Ascending aorta (tissue), 2 donors: ENCODE results near the gene EMSY. TPM values are rescaled to one million over a fixed set of nuclear protein-coding genes. Genes with fewer than 3 reads are reported as not detected.
"Not testable (repeated sequence)": the region's sequence is repeated elsewhere in the genome, so short reads cannot be mapped to it uniquely, and the experiment has no call there.

Source experiments
- DNase-seq, 2 donors: peaks; one replicate each; pipeline ENCODE4 v3.0.0-alpha.2; 2019; ENCODE audit warnings: low spot score in 2 of 2
- H3K27ac ChIP-seq, 2 donors: fragments of 200-600 bp; sonication (generic); one replicate each; pipeline ENCODE4 v1.5.1; 2016 to 2017; ENCODE audit warnings: mild to moderate bottlenecking in 1 of 2
- H3K27me3 ChIP-seq: fragments of 200-600 bp; sonication (generic); one replicate; pipeline ENCODE4 v1.5.1; 2017
- H3K36me3 ChIP-seq, 2 donors: fragments of 200-600 bp; sonication (generic); one replicate each; pipeline ENCODE4 v1.5.1; 2016
- H3K4me1 ChIP-seq, 2 donors: fragments of 200-600 bp; sonication (generic); one replicate each; pipeline ENCODE4 v1.5.1; 2016 to 2017; ENCODE audit warnings: mild to moderate bottlenecking in 1 of 2
- H3K4me3 ChIP-seq, 2 donors: fragments of 200-600 bp; sonication (generic); one replicate each; pipeline ENCODE4 v1.5.1; 2016 to 2017; ENCODE audit warnings: mild to moderate bottlenecking in 1 of 2
- H3K9me3 ChIP-seq, 2 donors: fragments of 200-600 bp; sonication (generic); one replicate each; pipeline ENCODE4 v1.5.1; 2016
- intact Hi-C: fragments of 100-400 bp; cut with DNase I; formaldehyde crosslinking; loops from one replicate; pipeline ENCODE4 v1.15.1; 2023
- total RNA-seq: library from RNA; depleted of rRNA; stranded (reverse); fragments of >200 nt; gene quantifications from one replicate; pipeline ENCODE4 v1.1.0, GENCODE V29; 2016
- TF ChIP-seq, protein P1 (sequence below), 3 experiments: fragments of 200-600 bp in 2 of 3; fragments of 450-650 bp in 1 of 3; sonication (generic) in 2 of 3; IDR thresholded peaks; one replicate each; pipeline ENCODE4 v1.5.1; 2016 to 2019; ENCODE audit warnings: antibody characterized with exemption in 3 of 3, mild to moderate bottlenecking in 1 of 3, moderate library complexity in 1 of 3

EMSY gene
- total RNA-seq, 1 donor from 2014 or later: 7.5 TPM

DNA sequence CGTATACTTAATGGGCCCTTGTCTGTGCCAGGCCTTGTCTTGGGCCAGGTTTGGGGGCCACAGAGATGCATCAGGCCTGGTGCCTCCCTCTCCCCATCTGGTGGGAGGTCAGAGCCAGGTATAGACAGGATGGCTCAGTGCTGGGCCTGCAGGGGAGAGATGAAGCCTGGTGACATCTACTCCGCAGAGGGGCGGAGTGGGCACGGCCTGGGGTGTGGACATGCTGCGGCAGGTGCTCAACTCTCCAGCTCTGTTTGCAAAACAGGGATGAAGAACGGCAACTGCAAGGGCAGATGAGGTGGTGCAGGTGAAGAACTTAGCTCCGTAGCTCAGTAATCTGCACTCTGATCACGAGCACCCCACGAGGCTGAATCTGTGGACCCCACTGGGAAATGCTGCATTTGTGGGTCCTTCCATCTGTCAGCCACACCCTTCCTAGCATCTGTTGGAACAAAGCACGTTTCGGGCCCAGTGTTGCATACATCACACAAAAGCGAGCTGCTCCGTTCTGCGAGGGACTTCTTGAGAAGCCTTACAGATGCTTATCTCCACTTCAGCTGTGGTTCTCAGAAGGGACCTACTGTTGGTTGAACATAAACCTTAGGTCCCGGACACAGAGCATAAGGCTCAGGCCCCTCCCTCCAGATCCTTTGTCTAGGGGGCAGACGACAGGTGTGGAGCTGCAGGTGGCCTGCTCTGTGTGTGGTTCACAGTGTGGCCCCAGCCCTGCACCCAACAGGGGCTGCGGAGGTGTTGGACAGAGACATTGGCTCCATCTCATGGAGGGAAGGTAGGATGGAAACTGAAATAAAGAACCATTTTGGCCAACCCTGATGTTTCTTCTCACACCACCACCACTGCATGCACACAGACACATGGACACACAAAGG, 147.5 kb downstream of the EMSY start:
- Histone ChIP-seq H3K9me3 (no peaks in the 10 kb centered on the region), H3K36me3 (no peaks in the 10 kb centered on the region), H3K27ac (no peak overlapping the region), H3K27me3 (no peaks in the 10 kb centered on the region), H3K4me3 (no peak overlapping the region), H3K4me1 (no peaks in the 10 kb centered on the region)
- intact Hi-C loops: no loop called here
- TF ChIP-seq, protein P1, sequence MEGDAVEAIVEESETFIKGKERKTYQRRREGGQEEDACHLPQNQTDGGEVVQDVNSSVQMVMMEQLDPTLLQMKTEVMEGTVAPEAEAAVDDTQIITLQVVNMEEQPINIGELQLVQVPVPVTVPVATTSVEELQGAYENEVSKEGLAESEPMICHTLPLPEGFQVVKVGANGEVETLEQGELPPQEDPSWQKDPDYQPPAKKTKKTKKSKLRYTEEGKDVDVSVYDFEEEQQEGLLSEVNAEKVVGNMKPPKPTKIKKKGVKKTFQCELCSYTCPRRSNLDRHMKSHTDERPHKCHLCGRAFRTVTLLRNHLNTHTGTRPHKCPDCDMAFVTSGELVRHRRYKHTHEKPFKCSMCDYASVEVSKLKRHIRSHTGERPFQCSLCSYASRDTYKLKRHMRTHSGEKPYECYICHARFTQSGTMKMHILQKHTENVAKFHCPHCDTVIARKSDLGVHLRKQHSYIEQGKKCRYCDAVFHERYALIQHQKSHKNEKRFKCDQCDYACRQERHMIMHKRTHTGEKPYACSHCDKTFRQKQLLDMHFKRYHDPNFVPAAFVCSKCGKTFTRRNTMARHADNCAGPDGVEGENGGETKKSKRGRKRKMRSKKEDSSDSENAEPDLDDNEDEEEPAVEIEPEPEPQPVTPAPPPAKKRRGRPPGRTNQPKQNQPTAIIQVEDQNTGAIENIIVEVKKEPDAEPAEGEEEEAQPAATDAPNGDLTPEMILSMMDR (IDR thresholded peaks at IDR 0.05): no peak
- no peak for DNase-seq

DNA sequence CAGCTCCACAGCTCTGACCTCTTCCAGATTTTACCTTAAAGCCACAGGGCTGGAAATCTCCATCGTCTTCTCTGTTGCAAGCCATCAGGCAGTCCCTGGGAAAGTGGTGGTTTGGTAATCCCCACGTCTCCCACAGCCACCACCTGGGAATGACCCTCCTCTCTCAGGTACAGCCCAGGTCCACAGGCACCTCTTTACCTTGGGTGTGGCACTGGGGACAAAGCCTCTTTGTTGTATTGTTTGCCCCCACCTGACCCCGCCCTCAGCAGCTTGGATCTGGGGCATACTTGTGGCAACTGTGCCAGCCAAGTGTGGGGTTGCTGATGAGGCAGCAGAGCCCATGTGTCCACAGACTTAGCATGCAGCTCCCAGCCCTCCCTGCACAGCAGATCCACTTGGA, 148.1 kb downstream of the EMSY start:
- TF ChIP-seq, protein P1 (IDR thresholded peaks at IDR 0.05): no peak
- Histone ChIP-seq H3K27ac (no peak overlapping the region), H3K27me3 (no peaks in the 10 kb centered on the region), H3K9me3 (no peaks in the 10 kb centered on the region), H3K36me3 (no peaks in the 10 kb centered on the region), H3K4me1 (no peaks in the 10 kb centered on the region), H3K4me3 (no peak overlapping the region)
- intact Hi-C loops: no loop called here
- DNase-seq: no peak

DNA sequence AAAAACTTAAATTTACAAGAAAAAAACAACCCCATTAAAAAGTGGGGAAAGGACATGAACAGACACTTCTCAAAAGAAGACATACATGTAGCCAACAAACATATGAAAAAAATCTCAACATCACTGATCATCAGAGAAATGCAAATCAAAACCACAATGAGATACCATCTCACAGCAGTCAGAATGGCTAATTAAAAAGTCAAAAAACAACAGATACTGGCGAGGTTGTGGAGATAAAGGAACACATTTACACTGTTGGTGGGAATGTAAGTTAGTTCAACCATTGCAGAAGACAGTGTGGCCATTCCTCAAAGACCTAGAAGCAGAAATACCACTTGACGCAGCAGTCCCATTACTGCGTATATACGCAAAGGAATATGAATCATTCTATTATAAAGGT, 150.3 kb downstream of the EMSY start:
- DNase-seq, intact Hi-C loops, H3K36me3 ChIP-seq, H3K4me1 ChIP-seq, H3K4me3 ChIP-seq, H3K9me3 ChIP-seq, H3K27ac ChIP-seq, H3K27me3 ChIP-seq: not testable (repeated sequence)

DNA sequence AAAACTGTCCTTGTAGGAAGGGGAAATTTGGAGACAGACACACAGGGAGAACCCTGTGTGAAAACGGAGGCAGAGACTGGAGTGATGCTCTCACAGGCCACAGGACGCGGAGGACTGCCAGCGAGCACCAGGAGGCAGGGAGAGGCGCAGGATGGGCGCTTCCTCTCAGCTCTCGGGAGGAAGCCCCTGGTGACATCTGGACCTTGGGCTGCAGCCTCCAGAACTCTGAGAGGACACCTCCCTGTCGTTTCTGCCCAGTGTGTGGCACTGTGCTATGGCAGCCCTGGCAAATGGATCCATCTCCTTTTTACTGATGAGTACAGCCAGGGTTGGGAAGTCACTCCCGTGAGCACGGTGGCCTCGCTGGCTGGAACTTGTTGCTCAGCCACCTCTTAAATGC, 151.8 kb downstream of the EMSY start:
- no peaks in the 10 kb centered on the region for H3K36me3 ChIP-seq
- no peak for DNase-seq
- intact Hi-C loops: no loop called here
- no peaks in the 10 kb centered on the region for H3K9me3 ChIP-seq
- H3K4me3 ChIP-seq: no peak overlapping the region
- H3K27me3 ChIP-seq: no peaks in the 10 kb centered on the region
- no peak overlapping the region for H3K27ac ChIP-seq
- TF ChIP-seq, protein P1 (IDR thresholded peaks at IDR 0.05): no peak
- no peaks in the 10 kb centered on the region for H3K4me1 ChIP-seq

DNA sequence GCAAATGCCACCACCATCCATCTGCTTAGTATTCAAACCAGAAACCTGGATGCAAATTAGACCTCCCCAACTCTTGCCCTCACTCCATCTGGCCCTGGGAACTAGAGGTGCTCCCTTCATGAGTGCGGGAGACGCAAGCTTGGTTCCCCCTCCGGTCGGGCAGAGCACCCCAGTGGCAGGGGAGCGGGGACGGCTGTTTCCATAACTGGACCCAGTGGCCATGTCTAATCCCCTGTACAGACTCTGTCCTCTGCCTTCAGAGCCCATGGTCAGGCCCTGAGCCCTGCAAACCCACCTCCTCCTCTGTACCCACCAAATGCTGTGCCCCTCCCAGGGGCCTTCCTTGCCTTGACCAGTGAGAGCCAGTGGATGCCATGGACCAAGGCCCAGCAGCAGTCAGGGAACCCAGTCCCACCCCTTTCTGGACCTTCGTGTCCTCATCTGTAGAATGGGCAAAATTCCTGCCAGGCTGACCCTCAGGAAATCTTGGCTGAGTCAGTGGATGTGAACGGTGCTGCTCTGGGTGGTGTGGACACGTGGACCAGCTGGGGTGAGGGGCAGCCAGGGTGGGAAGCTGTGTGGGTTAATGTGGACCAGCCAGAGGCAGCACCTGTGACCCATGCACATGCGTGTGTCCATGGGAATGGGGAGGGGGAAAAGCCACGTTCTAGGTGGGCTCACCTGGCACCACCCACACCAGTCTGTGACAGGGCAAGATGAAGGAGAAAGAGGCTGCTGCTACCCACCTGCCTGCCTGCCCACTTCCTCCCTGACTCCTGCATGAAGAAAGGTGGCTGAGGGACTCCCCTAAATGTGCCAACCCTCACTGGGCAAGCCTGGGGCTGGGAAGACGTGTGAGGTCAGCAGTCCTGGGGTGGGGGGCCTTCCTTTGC, 153.0 kb downstream of the EMSY start:
- Histone ChIP-seq H3K4me1 (no peaks in the 10 kb centered on the region), H3K27ac (no peak overlapping the region), H3K27me3 (no peaks in the 10 kb centered on the region), H3K4me3 (no peak overlapping the region), H3K9me3 (no peaks in the 10 kb centered on the region), H3K36me3 (no peaks in the 10 kb centered on the region)
- TF ChIP-seq, protein P1 (IDR thresholded peaks at IDR 0.05): no peak
- intact Hi-C loops: loop anchor here (1.0 kb wide), 1 partner anchor 83 kb away; no protein-coding TSS in a partner anchor
- no peak for DNase-seq

DNA sequence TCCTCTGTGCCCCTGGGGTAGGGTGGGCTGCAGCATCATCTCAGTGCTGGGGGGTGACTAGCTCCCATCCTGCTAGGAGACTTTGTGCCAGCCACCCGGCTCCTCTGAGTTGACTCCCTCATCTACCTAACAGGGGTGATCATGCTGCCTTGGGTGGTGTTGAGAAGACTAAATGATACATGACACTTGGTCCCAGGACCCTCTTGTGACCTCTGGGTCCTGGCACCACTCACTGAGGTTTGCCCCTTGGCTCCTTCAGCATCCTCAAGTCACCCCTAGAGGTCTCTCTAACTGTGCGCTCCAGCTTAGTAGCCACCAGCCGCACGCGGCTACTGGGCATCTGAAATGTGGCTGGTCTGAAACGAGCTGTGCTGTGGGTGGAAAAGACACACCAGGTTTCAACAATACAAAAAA, 153.6 kb downstream of the EMSY start:
- H3K36me3 ChIP-seq: no peaks in the 10 kb centered on the region
- H3K27ac ChIP-seq: no peak overlapping the region
- H3K4me3 ChIP-seq: no peak overlapping the region
- peak in 1 of 2 donors; percentile 75 for DNase-seq
- TF ChIP-seq, protein P1 (IDR thresholded peaks at IDR 0.05): peak; percentile 47 to 70 (median 56)
- intact Hi-C loops: loop anchor here (1.0 kb wide), 1 partner anchor 82 kb away; no protein-coding TSS in a partner anchor
- no peaks in the 10 kb centered on the region for H3K9me3 ChIP-seq
- no peaks in the 10 kb centered on the region for H3K4me1 ChIP-seq
- H3K27me3 ChIP-seq: no peaks in the 10 kb centered on the region
